Stimulated activated CD4-positive, alpha-beta T cell treated with anti-CD3 and anti-CD28 coated beads, Interleukin-4, amount 100 ng/mL, for 4 hours (primary cell): Measurements from ENCODE around the gene PDSS2.
"Not testable (repeated sequence)": the region's sequence is repeated elsewhere in the genome, so short reads cannot be mapped to it uniquely, and the experiment has no call there.

Experiments used
- DNase-seq, 2 experiments: peaks; one replicate each; pipeline ENCODE4 v3.0.0-alpha.2; 2020

The PDSS2 gene

GRCh38 chr6:107413966-107414645 lies 45.3 kb downstream of the PDSS2 start:
- no peak for DNase-seq

GRCh38 chr6:107411161-107411560 lies 48.2 kb downstream of the PDSS2 start:
- no peak for DNase-seq

- no peak for DNase-seq
Measured at GRCh38 chr6:107409942-107410341, 49.4 kb downstream of the PDSS2 start.

GRCh38 chr6:107408714-107409113 lies 50.6 kb downstream of the PDSS2 start:
- DNase-seq: no peak

GRCh38 chr6:107405002-107405401 lies 54.4 kb downstream of the PDSS2 start:
- no peak for DNase-seq

- no peak for DNase-seq
Measured at GRCh38 chr6:107402533-107402932, 56.8 kb downstream of the PDSS2 start.

GRCh38 chr6:107401573-107401972 lies 57.8 kb downstream of the PDSS2 start:
- no peak for DNase-seq

GRCh38 chr6:107400616-107401147 lies 58.7 kb downstream of the PDSS2 start:
- DNase-seq: no peak

- no peak for DNase-seq
Measured at GRCh38 chr6:107399935-107400334, 59.4 kb downstream of the PDSS2 start.

- DNase-seq: no peak
Measured at GRCh38 chr6:107398001-107398400, 61.4 kb downstream of the PDSS2 start.

GRCh38 chr6:107396211-107396610 lies 63.2 kb downstream of the PDSS2 start:
- no peak for DNase-seq

GRCh38 chr6:107392069-107392468 lies 67.3 kb downstream of the PDSS2 start:
- DNase-seq: no peak

GRCh38 chr6:107390685-107391435 lies 68.5 kb downstream of the PDSS2 start:
- DNase-seq: no peak

GRCh38 chr6:107390056-107390455 lies 69.3 kb downstream of the PDSS2 start:
- DNase-seq: no peak

GRCh38 chr6:107386904-107387303 lies 72.5 kb downstream of the PDSS2 start:
- no peak for DNase-seq

GRCh38 chr6:107386340-107386739 lies 73.0 kb downstream of the PDSS2 start:
- no peak for DNase-seq

GRCh38 chr6:107383705-107384104 lies 75.7 kb downstream of the PDSS2 start:
- DNase-seq: no peak

- no peak for DNase-seq
Measured at GRCh38 chr6:107374264-107374663, 85.1 kb downstream of the PDSS2 start.

GRCh38 chr6:107369493-107369892 lies 89.9 kb downstream of the PDSS2 start:
- DNase-seq: no peak

- DNase-seq: no peak
Measured at GRCh38 chr6:107368471-107368870, 90.9 kb downstream of the PDSS2 start.

- not testable (repeated sequence) for DNase-seq
Measured at GRCh38 chr6:107364173-107364572, 95.2 kb downstream of the PDSS2 start.

- no peak for DNase-seq
Measured at GRCh38 chr6:107361753-107362604, 97.4 kb downstream of the PDSS2 start.

GRCh38 chr6:107360476-107360875 lies 98.9 kb downstream of the PDSS2 start:
- DNase-seq: no peak
